Measurements from ENCODE around the gene CD37. TPM values are rescaled to one million over a fixed set of nuclear protein-coding genes. Genes with fewer than 3 reads are reported as not detected.
"Not testable (repeated sequence)": the region's sequence is repeated elsewhere in the genome, so short reads cannot be mapped to it uniquely, and the experiment has no call there.

The CD37 gene
- total RNA-seq = not detected in 2 replicates

GRCh38 chr19:49335071-49335783 is at the start of gene CD37:
Gene CD37 (plus strand): TSS chr19:49335406. CDS start chr19:49335541, 135 bp downstream.
- no peak for TF ChIP-seq CTCF (IDR thresholded peaks at IDR 0.05; ENCODE audit: insufficient read depth, low read depth, low read length)
- no peak within 1 kb of the TSS for H3K4me3 ChIP-seq (ENCODE audit: low read depth, low read length)
- DNase-seq (ENCODE audit: low read depth) = no peak

GRCh38 chr19:49287141-49287770 is 48.0 kb upstream of the CD37 start:
- DNase-seq (ENCODE audit: low read depth) = no peak
- no peak for TF ChIP-seq CTCF (IDR thresholded peaks at IDR 0.05; ENCODE audit: insufficient read depth, low read depth, low read length)
- no peak overlapping the region for H3K4me3 ChIP-seq (ENCODE audit: low read depth, low read length)

- DNase-seq (ENCODE audit: low read depth); H3K4me3 ChIP-seq (ENCODE audit: low read depth, low read length): not testable (repeated sequence)
Observed at GRCh38 chr19:49288205-49288604, 47.0 kb upstream of the CD37 start.

GRCh38 chr19:49289286-49289685 is 45.9 kb upstream of the CD37 start:
- H3K4me3 ChIP-seq (ENCODE audit: low read depth, low read length); DNase-seq (ENCODE audit: low read depth): not testable (repeated sequence)

- no peak for TF ChIP-seq CTCF (IDR thresholded peaks at IDR 0.05; ENCODE audit: insufficient read depth, low read depth, low read length)
- DNase-seq (ENCODE audit: low read depth) = no peak
- H3K4me3 ChIP-seq (ENCODE audit: low read depth, low read length) = no peak overlapping the region
Observed at GRCh38 chr19:49290517-49290916, 44.7 kb upstream of the CD37 start.

GRCh38 chr19:49294401-49294800 is 40.8 kb upstream of the CD37 start:
- no peak for TF ChIP-seq CTCF (IDR thresholded peaks at IDR 0.05; ENCODE audit: insufficient read depth, low read depth, low read length)
- DNase-seq (ENCODE audit: low read depth) = no peak
- no peak overlapping the region for H3K4me3 ChIP-seq (ENCODE audit: low read depth, low read length)

- H3K4me3 ChIP-seq (ENCODE audit: low read depth, low read length) = no peak overlapping the region
- TF ChIP-seq CTCF (IDR thresholded peaks at IDR 0.05; ENCODE audit: insufficient read depth, low read depth, low read length) = no peak
- no peak for DNase-seq (ENCODE audit: low read depth)
Observed at GRCh38 chr19:49295208-49295880, 39.9 kb upstream of the CD37 start.
